KBM-7 (cell line): ENCODE results near the gene OR5T2.
"Not testable (repeated sequence)": the region's sequence is repeated elsewhere in the genome, so short reads cannot be mapped to it uniquely, and the experiment has no call there.

Source experiments
- DNase-seq: peaks from one replicate; pipeline ENCODE4 v3.0.0-alpha.2; 2015
- in situ Hi-C: fragments of 300-500 bp; cut with MboI; formaldehyde crosslinking; loops from 2 replicates; pipeline ENCODE4 v1.14.3; 2020; ENCODE audit warnings: low sequenced_read_pairs, low pct_unique_long_range_greater_than_20kb, mixed read lengths

OR5T2 gene

GRCh38 chr11:56234155-56234554 is at the start of gene OR5T2:
Gene OR5T2, minus strand, starts transcription at chr11:56234255. Its CDS starts 1,193 bp downstream, at chr11:56233062.
- in situ Hi-C loops = no loop called here
- no peak for DNase-seq

GRCh38 chr11:56273854-56274253 is 39.8 kb upstream of the OR5T2 start, which contains the start of gene OR5T1:
Gene OR5T1, plus strand, starts transcription at chr11:56274154. Its CDS starts 1,485 bp downstream, at chr11:56275639.
- in situ Hi-C loops = no loop called here
- DNase-seq = no peak

DNA sequence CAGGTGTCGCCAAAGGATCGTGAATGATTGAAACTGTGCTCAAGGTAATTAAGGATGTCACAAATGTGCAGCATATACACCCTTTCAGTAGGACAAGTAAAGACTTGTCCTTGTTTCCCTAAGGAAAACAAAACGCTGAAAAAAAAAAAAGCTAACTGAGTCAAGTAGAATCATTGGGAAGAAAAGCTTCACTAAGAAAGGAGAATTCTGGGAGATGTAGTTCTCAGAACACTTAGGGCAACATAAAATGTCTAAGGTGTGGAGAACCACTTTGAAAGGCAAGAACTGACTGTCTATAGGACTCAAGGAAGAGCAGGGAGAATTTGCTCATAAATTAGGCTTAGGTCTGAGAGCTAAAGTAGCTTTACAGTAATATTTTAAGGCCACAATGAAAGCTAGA is 37.0 kb upstream of the OR5T2 start:
- no peak for DNase-seq
- in situ Hi-C loops = no loop called here

- no peak for DNase-seq
- in situ Hi-C loops = no loop called here
These were observed 17.9 kb upstream of the OR5T2 start, which contains the start of gene OR5T3 for GRCh38 chr11:56251954-56252353. Gene OR5T3, plus strand, starts transcription at chr11:56252254. Its CDS starts 0 bp downstream, at chr11:56252254.

- in situ Hi-C loops, DNase-seq: not testable (repeated sequence)
These were observed 14.3 kb downstream of the OR5T2 start for GRCh38 chr11:56219735-56220134.

- no peak for DNase-seq
- in situ Hi-C loops = no loop called here
These were observed 19.5 kb downstream of the OR5T2 start for GRCh38 chr11:56214537-56214936.

- in situ Hi-C loops = no loop called here
These were observed 26.3 kb downstream of the OR5T2 start for GRCh38 chr11:56207790-56208189.

DNA sequence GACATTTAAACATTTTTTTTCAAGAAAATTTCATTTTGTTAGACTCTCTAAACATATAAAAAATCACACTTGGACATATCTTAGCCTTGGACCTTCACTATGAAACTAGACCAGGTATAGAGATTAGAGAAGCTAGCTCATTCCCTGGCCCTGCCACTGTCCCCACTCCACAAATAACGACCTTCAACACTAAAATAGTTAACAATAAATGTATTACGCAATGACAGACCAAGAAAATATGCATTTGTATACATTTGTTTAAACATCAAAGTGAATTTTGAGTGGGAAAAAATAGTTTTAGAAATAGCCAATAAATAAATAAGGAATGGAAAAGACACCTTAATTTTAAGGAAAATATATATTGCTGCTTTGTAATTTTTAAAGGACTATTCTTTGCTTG is 36.7 kb downstream of the OR5T2 start:
- in situ Hi-C loops = no loop called here
- DNase-seq = no peak

More at GRCh38 chr11:56207790-56208189, 26.3 kb downstream of the OR5T2 start:
- DNase-seq = no peak

GRCh38 chr11:56196705-56197104 is 37.4 kb downstream of the OR5T2 start:
- DNase-seq = no peak
- in situ Hi-C loops = no loop called here

DNA sequence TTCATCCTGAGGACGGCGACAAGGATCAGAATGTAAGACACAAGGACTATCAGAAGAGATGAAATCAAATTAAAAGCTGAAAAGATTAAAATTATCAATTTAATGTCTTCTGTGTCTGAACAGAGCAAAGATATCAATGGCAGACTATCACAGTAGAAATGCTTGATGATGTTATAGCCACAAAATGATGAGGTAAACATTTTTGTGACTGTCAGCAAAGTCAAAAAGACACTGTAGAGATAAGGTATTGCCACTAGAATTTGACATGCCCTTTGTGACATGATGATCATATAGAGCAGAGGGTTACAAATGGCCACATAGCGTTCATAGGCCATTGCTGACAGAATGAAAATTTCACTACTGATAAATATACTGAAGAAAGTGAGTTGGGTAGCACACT is 45.5 kb downstream of the OR5T2 start:
- DNase-seq = no peak
- in situ Hi-C loops = no loop called here

DNA sequence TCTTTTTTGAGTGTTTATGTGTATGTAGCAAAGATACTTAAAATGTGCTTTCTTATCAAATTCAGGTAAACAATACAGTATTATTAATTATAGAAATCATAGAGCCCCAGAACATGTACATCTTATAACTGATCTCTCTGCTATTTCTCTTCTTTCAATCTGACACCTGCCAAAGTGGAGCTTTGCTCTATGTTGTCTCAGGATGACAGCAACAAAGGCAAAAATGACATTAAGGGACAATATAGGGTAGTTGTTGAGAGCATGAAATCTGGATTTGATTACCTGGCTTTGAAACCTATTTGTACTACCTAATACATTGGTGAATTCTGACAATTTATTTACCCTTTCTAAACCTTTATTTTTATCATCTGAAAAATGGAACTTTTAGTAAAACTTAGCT is 50.6 kb downstream of the OR5T2 start:
- DNase-seq = no peak
- in situ Hi-C loops = no loop called here
